Nephron progenitor cell (in vitro differentiated cells): ENCODE measurements around the gene ARMH4.

Source experiments
- DNase-seq: peaks from one replicate; pipeline ENCODE4 v3.0.0; 2021
- H3K27ac Mint-ChIP-seq: 2 replicates; pipeline ENCODE4 v1.8.0; 2021; ENCODE audit warnings: mild to moderate bottlenecking, moderate library complexity, mixed read lengths
- H3K27me3 Mint-ChIP-seq: 2 replicates; pipeline ENCODE4 v1.8.0; 2021; ENCODE audit warnings: mild to moderate bottlenecking, low read depth, mixed read lengths; ENCODE audit not compliant: poor library complexity
- H3K36me3 Mint-ChIP-seq: 2 replicates; pipeline ENCODE4 v1.8.0; 2021; ENCODE audit warnings: low read depth, mixed read lengths
- H3K4me1 Mint-ChIP-seq: 2 replicates; pipeline ENCODE4 v1.8.0; 2021; ENCODE audit warnings: mixed read lengths
- H3K4me3 Mint-ChIP-seq: 2 replicates; pipeline ENCODE4 v1.8.0; 2021; ENCODE audit warnings: mild to moderate bottlenecking, moderate library complexity, mixed read lengths
- H3K9me3 Mint-ChIP-seq: 2 replicates; pipeline ENCODE4 v1.8.0; 2021; ENCODE audit warnings: mild to moderate bottlenecking, moderate library complexity, mixed read lengths
- CTCF ChIP-seq: fragments of 200-600 bp; sonication (generic); IDR thresholded peaks from 2 replicates; pipeline ENCODE4 v1.5.0; 2021; ENCODE audit warnings: antibody characterized with exemption

ARMH4 gene

GRCh38 chr14:58196198-58196597, 44.2 kb upstream of the ARMH4 start:
- Mint-ChIP-seq H3K27me3 (peaks cover 48% of the 10 kb centered on the region), H3K4me3 (no peak overlapping the region), H3K4me1 (peaks cover 17% of the 10 kb centered on the region), H3K27ac (no peak overlapping the region), H3K36me3 (no peaks in the 10 kb centered on the region), H3K9me3 (no peaks in the 10 kb centered on the region)
- TF ChIP-seq CTCF, result no peak
- no peak for DNase-seq

- H3K4me3 Mint-ChIP-seq, result no peak overlapping the region
- no peaks in the 10 kb centered on the region for H3K9me3 Mint-ChIP-seq
- no peak for TF ChIP-seq CTCF
- no peaks in the 10 kb centered on the region for H3K36me3 Mint-ChIP-seq
- no peak for DNase-seq
- H3K27me3 Mint-ChIP-seq, result peaks cover 42% of the 10 kb centered on the region
- H3K4me1 Mint-ChIP-seq, result no peaks in the 10 kb centered on the region
- no peak overlapping the region for H3K27ac Mint-ChIP-seq
These were observed 41.5 kb upstream of the ARMH4 start for GRCh38 chr14:58193542-58193941.

- Mint-ChIP-seq H3K9me3 (no peaks in the 10 kb centered on the region), H3K27ac (no peak overlapping the region), H3K36me3 (no peaks in the 10 kb centered on the region), H3K27me3 (peaks cover 33% of the 10 kb centered on the region), H3K4me3 (no peak overlapping the region), H3K4me1 (no peaks in the 10 kb centered on the region)
- TF ChIP-seq CTCF, result no peak
- DNase-seq, result no peak
These were observed 40.0 kb upstream of the ARMH4 start for GRCh38 chr14:58191763-58192601.

- Mint-ChIP-seq H3K9me3 (no peaks in the 10 kb centered on the region), H3K27me3 (peaks cover 11% of the 10 kb centered on the region), H3K27ac (no peak overlapping the region), H3K4me1 (no peaks in the 10 kb centered on the region), H3K4me3 (no peak overlapping the region), H3K36me3 (no peaks in the 10 kb centered on the region)
- TF ChIP-seq CTCF, result no peak
- DNase-seq, result no peak
These were observed 37.2 kb upstream of the ARMH4 start for GRCh38 chr14:58189176-58189575.

- no peak overlapping the region for H3K4me3 Mint-ChIP-seq
- no peaks in the 10 kb centered on the region for H3K4me1 Mint-ChIP-seq
- no peak for TF ChIP-seq CTCF
- no peak for DNase-seq
- H3K9me3 Mint-ChIP-seq, result no peaks in the 10 kb centered on the region
- H3K27me3 Mint-ChIP-seq, result peaks cover 9% of the 10 kb centered on the region
- H3K36me3 Mint-ChIP-seq, result no peaks in the 10 kb centered on the region
- H3K27ac Mint-ChIP-seq, result no peak overlapping the region
These were observed 25.1 kb upstream of the ARMH4 start for GRCh38 chr14:58177125-58177524.

- Mint-ChIP-seq H3K9me3 (no peaks in the 10 kb centered on the region), H3K4me3 (no peak overlapping the region), H3K27ac (no peak overlapping the region), H3K4me1 (peaks cover 6% of the 10 kb centered on the region), H3K36me3 (no peaks in the 10 kb centered on the region), H3K27me3 (peaks cover 6% of the 10 kb centered on the region)
- DNase-seq, result peak; percentile 72
- no peak for TF ChIP-seq CTCF
These were observed 19.1 kb upstream of the ARMH4 start for GRCh38 chr14:58171090-58171489.
